Activated CD4-positive, alpha-beta T cell treated with anti-CD3 and anti-CD28 coated beads, Interleukin-2, amount 50 U/mL, for 48 hours (primary cell): Measurements from ENCODE around the gene HCFC2.
"Not testable (repeated sequence)": the region's sequence is repeated elsewhere in the genome, so short reads cannot be mapped to it uniquely, and the experiment has no call there.

Experiments used
- DNase-seq, 2 experiments: peaks; one replicate each; pipeline ENCODE4 v3.0.0-alpha.2; 2020

The HCFC2 gene

DNA sequence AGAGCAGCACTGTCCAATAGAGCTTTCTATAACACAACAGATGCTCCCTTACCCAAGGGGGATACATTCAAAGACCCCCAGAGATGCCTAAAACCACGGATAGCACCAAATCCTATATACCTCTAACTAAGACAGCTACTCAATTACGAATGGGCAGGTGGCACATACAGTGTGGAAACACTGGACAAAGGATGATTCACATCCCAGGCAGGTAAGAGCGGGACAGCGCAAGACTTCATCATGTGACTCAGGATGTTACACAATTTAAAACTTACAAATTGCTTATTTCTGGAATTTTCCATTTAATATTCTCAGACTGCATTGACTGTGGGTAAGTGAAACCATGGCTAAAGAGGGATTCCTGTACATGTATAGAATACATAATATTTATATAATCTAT is 5.5 kb upstream of the HCFC2 start:
- no peak for DNase-seq

DNA sequence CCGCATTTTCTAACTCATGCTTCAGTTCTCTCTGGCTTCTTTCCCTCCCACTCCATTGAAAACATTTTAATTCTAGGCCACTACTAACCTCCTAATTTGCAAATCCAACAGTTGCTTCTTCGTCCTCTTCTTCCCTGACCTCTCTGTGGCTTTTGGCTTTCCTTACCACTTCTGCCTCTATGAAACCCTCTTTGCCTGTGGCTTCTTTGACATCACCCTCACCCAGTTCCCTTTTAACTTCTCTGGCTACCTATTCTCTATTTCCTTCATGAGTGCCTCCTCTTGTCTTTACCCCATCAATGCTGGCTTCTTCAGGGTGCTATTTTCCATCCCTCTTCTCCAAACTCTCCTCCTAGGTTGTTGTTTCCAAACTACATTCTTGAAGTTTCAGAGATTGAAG is 4.4 kb upstream of the HCFC2 start:
- DNase-seq: no peak

DNA sequence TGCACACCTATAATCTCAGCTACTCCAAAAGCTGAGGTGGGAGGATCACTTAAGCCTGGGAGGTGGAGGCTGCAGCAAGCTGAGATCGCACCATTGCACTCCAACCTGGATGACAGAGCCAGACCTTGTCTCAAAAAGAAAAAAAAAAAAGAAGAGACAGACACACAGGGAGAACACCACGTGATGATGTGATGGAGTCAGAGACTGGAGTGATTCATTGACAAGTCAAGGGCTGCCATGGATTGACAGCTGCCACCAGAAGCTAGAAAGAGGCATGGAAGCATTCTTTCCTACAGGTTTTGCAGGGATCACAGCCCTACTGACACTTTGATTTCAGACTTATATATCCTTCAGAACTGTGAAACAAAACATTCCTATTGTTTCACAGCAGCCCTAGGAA is 3.5 kb upstream of the HCFC2 start:
- DNase-seq: no peak

DNA sequence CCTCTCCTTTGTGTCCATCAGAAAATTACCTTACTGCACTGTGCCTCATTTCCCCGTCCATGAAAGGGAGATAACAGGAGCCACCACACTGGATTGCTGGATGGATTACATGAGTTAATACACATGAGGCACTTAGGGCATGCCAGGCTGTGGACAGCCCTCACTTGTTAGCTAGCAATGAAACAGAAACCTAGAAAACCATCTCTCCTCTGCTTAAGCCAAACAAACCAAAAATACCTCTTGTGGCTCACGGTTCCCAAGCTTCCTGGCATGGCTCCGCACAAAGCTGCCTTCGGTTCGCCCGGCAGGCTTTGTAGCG is 660 bp upstream of the HCFC2 start:
- no peak for DNase-seq

DNA sequence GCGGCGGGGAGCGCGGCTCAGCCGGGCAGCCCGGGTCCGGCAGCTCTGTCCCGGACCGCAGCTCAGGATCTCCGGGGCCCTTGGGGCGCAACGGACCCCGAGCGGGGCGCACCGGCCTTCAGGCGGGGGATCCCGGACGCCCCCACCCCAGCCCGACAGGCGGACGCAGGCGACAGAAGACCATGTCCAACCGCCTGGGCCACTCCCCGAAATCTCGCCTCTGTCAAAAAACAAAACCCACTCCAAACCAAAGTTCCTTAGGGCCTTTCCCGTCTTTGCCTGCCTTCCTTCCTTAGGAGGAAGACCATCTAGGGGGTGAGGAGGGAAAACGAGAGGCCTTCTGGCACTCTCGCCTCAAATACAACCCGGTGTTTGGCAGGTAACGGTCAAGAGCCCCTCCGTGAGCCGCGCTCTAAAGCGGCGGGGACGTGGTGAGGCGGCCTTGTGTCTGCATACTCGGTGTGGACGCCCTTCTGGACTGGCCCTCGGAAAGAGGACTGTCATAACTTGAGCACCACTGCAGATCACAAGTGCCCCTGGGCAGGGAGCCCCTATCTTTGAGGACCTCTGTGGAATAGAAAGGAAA is 604 bp downstream of the HCFC2 start:
- DNase-seq: peak in 1 of 2 experiments; percentile 6

DNA sequence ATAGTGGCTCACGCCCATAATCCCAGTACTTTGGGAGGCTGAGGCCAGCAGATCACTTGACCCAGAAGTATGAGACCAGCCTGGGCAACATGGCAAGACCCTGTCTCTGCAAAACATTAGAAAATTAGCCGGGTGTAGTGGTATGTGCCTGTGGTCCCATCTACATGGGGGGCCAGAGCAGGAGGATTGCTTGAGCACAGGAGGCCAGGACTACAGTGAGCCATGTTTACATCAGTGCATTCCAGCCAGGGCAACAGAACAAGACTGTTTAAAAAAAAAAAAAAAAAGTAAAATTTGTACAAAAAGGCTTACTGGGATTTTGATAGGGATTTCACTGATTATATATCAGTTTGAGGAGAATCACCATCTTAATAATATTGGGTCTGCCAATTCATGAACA is 7.8 kb downstream of the HCFC2 start:
- DNase-seq: no peak

DNA sequence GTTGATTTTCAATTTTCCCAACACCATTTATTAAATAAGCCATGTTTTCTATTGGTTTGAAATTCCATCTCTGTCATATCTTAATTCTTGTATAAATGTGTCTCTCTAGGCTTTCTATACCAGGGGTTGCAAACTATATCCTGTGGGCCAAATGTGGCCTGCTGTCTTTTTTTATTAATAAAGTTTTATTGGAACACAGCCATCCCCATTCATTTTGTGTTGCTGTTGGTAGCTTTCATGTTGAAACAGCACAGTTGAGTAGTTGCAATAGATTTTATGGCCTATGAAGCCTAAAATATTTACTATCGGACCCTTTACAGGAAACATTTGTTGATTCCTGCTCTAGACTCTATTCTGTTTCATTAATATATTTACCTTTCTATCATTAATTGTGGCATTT is 9.4 kb downstream of the HCFC2 start:
- no peak for DNase-seq

DNA sequence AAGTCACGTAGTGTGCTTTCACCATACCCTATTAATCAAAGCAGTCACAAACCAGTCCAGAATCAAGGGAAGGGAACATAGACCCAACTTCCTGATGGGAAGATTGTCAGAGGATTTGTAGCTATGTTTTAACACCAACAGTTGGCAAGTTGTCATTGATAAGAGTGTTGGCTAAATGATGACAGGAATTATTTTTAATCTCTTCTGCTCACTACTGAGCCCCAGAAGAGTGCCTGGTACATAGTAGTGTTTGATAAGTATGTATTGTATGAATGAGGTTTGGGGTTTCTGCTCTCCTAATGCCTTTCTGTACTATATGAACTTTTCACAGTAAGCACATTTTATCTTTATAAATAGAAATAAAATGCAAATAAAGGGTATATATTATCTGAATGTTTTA is 14.7 kb downstream of the HCFC2 start:
- no peak for DNase-seq

DNA sequence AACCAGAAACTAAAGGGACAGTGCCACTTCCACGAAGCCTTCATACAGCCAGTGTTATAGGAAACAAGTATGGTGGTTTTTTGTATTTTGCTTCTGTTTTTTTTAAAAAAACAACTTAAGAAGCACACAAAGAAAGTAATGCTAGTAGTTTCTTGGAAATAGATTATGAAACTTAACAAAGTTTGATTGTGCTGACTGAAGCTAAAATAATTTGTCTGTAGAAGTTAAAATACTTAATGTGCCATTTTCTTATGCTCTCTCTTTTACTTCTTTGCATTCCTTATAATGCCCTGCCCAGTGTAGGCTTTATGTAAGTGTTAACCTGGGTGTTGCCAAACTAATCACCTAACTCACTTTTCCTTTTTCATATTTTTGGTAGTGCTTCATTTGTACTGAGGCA is 16.4 kb downstream of the HCFC2 start:
- no peak for DNase-seq

DNA sequence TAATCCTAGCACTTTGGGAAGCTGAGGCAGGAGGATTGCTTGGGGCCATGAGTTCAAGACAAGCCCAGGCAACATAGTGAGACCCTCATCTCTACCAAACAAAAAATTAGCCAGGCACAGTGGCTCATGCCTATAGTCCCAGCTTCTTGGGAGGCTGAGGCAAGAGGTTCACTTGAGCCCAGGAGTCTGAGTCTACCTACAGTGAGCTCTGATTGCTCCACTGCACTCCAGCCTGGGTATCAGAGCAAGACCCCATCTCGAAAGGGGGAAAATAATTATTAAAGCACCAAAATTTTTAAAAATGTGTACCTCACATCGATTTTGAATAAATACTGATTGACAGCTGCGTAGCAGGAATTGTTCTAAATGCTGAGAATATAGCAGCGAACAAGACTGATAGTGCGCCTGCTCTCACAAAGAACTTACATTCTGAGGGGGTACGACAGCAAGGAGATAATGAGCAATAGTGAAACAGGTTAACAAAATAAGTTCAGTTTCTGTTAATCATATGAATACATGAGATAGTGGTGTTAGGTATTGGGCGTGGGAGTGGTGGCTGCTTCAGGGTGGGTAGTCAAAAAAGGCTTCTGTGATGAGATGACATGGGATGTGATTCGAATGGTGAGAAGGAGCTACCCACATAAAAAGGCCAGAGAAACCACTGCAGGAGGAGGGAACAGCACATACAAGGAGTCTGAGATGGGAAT is 19.6 kb downstream of the HCFC2 start:
- DNase-seq: peak; percentile 51 to 65

DNA sequence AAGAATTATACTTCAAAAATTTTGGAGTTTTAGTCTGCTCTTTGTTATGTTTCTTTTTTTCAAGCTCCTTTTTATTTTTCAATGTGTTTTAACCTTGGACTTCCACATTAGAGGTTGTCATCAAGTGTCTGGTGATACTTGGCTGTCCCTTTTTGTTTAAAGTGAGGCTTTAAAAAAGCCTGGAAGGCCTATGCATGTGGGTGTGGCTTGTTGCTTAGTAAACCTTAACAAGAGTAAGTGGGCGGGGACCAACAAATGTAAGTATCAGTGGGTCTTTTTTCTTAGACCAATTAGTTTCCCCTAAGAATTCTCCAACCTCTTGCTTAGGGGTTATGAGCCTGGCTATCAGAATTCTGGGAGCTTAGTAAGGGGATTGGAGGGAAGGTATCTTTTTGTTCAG is 26.4 kb downstream of the HCFC2 start:
- no peak for DNase-seq

DNA sequence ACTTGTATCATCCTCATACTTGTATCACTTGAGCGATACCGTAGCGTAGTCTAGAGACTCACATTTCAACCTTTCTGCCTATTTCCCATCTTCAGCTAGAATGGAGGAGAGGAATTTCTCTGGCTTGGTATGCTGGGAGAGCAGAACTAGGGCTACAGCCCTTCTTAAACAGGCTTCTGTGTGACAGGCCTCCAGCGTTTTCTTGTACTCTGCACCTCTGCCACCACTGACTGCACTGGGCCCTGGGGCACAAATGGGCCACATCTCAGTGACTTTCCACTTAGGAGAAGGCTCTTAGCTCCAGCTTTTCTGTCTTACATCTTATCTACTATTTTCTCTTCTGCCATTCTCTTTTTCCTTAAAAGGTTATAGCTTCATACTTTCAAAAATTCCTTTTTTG is 26.8 kb downstream of the HCFC2 start:
- no peak for DNase-seq

DNA sequence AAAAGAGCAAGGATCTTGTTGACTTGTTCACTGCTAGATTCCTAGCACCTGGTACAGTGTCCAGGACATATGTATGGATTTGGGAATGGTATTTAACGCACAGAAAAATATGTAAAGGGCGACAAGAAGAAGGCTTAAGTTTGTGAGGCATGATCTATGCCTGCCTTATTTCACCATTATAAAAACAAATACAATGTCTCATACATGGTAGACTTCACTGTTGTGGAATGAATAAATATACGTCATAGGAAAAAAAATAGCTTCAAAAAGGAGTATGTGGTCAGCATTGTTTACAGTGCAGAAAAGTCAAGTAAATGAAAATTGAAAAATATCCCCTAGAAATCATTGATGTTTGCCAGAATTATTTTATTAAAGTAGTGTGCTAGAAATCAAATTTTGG is 30.0 kb downstream of the HCFC2 start:
- DNase-seq: no peak

DNA sequence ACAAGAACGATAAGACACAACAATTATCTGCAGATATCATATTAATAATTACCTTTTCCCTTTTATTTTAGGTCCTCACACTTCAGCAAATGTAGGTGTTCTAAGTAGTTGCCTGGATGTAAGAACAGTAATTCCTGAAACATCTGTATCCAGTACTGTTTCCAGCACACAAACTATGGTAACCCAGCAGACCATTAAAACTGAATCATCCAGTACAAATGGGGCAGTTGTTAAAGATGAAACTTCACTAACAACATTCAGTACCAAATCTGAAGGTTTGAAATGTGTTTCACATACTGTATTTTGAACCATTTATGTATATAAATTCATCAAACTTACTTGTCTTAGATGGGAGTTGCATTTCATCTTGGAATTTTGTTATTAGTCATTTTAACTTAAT is 31.0 kb downstream of the HCFC2 start:
- DNase-seq: no peak

DNA sequence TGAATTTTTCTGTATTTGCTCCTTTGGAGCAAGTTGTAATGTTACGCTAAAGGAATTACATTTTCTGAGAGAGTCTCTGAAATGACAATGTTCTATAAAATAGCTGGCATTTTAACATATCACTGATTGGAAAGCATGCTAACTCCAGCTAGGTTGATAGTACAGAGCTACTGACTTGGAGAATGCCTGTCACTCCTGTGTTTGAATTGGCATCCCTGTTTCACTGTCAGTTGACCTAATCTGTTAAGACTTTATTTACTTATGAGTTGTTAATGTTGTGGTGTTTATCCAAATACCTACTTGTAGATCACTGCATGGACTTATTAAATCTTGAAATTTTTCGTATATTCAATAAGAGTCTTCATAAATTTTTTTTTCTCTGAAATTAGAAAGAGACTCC is 33.6 kb downstream of the HCFC2 start:
- DNase-seq: no peak

DNA sequence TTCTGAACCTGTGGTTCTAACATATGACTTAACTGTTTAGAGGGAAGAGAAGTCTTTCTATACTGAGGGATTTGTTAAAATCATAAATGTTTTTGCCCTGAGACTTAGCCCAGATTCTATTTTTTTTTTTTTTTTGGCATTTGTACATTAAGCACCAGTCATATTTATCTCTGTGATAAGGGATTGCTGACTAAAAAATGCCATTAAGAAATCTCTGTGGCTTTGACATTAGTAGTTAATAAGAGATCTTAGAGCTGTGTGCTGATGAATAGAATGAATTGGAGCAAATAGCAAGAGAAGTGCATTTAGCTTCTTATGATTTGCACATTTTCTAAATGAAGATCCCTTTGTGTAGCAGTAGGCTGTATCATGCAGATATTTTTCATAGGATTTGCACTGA is 41.1 kb downstream of the HCFC2 start:
- DNase-seq: no peak

DNA sequence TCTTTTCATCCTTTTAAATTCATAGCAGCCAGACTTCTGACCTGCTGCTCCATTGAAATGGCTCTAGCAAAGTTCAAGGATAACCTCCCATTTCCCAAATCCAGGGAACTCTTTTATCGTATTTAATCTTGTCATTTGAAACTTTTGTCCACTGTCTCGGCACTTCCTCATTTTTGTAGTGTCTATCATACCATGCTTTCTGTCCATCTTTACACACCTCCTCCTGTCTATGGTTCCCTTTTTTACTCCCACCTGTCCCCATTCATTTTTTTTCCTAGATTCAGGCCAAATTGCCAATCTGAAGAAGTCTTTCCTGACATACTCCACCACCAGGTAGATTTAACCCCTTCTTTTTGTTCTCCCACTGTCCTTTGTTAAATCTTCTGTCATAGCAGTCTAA is 42.6 kb downstream of the HCFC2 start:
- no peak for DNase-seq

DNA sequence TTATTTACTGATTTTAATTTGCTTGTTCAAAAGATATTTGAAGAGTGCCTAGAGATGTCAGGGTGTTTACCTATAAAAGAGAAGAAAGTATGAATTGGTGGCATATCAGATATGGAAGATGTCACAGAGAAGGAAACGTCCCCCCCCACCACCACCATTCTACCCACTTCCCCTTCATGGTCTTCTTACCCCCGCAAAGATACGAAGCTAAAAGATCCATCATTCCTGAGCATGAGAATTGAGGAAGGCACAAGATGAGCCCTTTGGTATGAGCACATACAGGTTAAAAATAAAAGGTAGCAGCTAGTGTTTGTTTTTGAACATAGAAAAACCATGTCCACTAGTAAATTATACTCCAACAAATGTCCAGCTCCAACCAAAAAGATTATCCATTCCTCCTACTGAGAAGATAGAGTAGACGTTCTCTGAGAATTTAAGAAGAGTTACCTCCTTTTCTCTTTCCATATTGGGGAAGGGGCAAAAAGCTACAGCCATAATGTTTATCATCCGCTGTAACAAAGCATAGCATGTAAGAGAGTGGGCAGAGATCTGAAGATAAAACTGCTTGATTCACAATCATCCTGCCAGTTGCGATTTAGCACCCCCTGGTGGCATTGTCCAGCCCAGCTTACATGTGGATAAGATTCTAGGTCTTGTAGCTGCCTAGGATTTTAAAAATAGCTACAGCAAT is 44.6 kb downstream of the HCFC2 start:
- DNase-seq: peak; percentile 91 to 94

DNA sequence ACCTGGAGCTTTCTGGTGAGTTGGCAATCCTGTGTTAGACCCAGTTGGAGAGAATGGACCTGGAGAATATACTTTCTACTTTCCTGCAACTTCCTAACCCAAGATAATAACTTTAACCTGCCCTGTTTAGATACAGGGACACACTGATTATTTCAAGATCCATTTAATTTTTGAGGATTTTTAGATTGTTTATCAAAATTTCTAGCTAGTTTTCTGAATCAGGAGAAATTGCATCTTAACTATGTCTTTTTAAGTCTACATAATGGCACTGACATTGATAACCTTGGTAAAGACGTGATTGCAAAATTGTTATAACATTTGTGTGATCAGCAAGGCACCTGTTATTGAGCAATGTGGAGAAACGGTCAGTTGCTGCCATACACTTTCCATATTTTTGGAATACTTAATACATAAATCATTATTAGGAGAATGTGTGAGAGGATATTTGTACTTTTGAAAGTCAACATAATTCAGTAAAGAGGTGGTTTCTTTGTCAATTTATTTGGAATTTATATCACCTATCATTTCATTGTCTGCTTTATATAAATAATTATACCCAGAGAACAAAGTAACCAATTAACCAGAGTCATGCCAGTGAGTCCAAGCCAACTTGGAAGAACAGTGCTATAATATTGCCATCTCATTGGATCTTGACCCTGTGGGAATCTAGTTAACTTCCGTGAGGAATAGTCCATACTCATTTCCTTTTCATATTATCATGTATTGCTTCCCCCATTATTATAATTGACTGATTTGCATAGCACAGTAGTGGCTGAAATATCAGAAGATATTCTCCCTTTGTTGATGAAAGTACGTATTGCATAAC is 45.3 kb downstream of the HCFC2 start:
- DNase-seq: no peak

DNA sequence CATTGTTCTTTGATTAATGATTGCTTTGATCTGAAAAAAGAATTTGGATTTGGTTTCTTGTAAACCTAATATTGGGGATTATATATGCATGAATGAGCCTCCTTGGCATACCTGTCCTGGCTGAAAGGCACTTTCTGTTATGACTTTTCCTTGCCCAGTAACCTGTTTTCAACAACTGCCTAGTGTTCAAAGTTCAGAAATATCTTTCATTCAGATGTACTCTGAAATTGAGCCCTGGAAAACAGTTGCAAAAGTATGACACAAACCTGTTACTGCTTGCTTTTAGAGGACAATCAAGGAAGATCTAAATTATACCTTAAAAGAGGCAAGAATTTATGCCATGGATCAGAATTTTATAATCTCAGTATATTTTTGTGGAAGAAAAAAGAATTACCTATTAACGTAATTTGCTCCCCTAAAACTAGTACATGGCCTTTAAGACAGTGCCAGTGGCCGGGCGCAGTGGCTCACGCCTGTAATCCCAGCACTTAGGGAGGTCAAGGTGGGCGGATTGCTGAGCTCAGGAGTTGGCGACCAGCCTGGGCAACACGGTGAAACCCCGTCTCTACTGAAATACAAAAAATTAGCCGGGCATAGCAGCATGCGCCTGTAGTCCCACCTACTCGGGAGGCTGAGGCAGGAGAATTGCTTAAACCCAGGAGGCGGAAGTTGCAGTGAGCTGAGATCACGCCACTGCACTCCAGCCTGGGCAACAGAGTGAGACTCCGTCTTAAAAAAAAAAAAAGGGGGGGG is 50.7 kb downstream of the HCFC2 start:
- not testable (repeated sequence) for DNase-seq

DNA sequence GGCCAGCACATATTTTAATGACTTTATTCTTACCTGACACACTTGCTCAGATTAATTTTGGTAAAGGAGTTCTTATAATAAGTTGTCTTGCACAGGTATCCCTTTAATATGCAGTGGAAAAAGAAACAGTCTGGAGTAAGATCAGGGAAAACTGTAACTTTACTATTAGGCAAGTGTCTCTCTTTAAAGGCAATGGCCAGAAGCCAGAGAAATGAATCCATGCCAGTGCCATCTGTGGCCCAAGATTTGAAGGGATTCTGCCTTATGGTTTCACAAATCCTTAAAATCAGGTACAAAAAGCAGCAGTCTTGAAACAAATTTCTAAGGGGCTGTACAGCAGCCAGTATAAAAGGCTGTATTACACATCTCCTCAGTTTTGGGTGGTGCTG is 51.2 kb downstream of the HCFC2 start:
- DNase-seq: no peak

DNA sequence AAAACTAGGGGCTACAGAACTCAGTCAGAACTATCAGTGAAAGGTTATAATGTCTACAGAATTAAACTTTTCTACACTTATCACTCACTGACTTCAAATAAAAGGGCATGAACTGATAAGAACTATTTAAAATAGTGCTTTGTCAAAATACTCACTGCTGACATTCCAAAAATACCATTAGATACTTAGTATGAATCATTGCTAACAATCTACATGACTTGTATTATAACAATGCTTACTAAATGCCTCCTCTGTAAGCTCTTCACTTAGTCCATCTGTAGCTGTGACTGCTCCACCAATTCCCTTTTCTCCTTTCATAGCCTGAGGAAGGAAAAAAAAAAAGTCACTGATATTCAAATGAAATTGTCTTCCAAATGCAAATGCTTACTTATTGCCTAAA is 56.7 kb downstream of the HCFC2 start:
- no peak for DNase-seq

DNA sequence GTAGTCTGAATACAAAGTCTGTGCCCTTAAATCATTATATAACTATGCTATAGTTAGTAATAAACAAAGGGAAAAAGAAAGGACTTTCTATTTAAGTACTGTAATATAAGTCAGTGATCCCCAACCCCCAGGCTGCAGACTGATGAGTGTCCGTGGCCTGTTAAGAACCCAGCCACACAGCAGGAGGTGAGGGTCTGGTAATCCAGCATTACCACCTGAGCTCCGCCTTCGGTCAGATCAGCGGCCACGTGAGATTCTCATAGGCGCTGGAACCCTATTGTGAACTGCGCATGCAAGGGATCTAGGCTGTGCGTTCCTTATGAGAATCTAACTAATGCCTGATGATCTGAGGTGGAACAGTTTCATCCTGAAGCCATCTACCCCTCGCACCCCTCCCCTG is 58.0 kb downstream of the HCFC2 start:
- DNase-seq: no peak
